ENCODE data around the gene ZDHHC4.
"Not testable (repeated sequence)": the region's sequence is repeated elsewhere in the genome, so short reads cannot be mapped to it uniquely, and the experiment has no call there.

Gene ZDHHC4

GRCh38 chr7:6563936-6564770 lies 13.1 kb upstream of the ZDHHC4 start:
- DNase-seq: no peak

GRCh38 chr7:6565655-6566054 lies 11.6 kb upstream of the ZDHHC4 start:
- DNase-seq: no peak

GRCh38 chr7:6567886-6568285 lies 9.4 kb upstream of the ZDHHC4 start:
- no peak for DNase-seq

- DNase-seq: no peak
Measured at GRCh38 chr7:6571160-6571779, 6.0 kb upstream of the ZDHHC4 start.

GRCh38 chr7:6575281-6576023 lies 1.8 kb upstream of the ZDHHC4 start:
- DNase-seq: no peak

- DNase-seq: peak; percentile 10
Measured at GRCh38 chr7:6576024-6576866, 1.0 kb upstream of the ZDHHC4 start.

GRCh38 chr7:6576867-6577368 lies 336 bp upstream of the ZDHHC4 start:
- DNase-seq: peak; percentile 10

- DNase-seq: no peak
Measured at GRCh38 chr7:6578114-6579084, 1.1 kb downstream of the ZDHHC4 start.

- no peak for DNase-seq
Measured at GRCh38 chr7:6579446-6579845, 2.2 kb downstream of the ZDHHC4 start.

- not testable (repeated sequence) for DNase-seq
Measured at GRCh38 chr7:6585746-6586432, 8.6 kb downstream of the ZDHHC4 start.

- DNase-seq: no peak
Measured at GRCh38 chr7:6588566-6588965, 11.3 kb downstream of the ZDHHC4 start.

- no peak for DNase-seq
Measured at GRCh38 chr7:6589151-6589828, 12.0 kb downstream of the ZDHHC4 start.

GRCh38 chr7:6589829-6590644 lies 12.8 kb downstream of the ZDHHC4 start, which contains the start of gene INTS15:
Gene INTS15 (plus strand): TSS chr7:6590021. CDS start chr7:6590284, 263 bp downstream.
- DNase-seq: peak; percentile 77

- DNase-seq: no peak
Measured at GRCh38 chr7:6590645-6591110, 13.4 kb downstream of the ZDHHC4 start.

- DNase-seq: no peak
Measured at GRCh38 chr7:6600093-6600492, 22.8 kb downstream of the ZDHHC4 start.

GRCh38 chr7:6604458-6604857 lies 27.2 kb downstream of the ZDHHC4 start:
- DNase-seq: no peak

- DNase-seq: no peak
Measured at GRCh38 chr7:6606866-6607583, 29.8 kb downstream of the ZDHHC4 start.

GRCh38 chr7:6607651-6608051 lies 30.4 kb downstream of the ZDHHC4 start:
- DNase-seq: no peak
